ENCODE measurements around the gene MT1H. TPM values are rescaled to one million over a fixed set of nuclear protein-coding genes. Genes with fewer than 3 reads are reported as not detected.
A peak's percentile ranks its signal among the peaks of the same experiment; 100 is the strongest.
"Not testable (repeated sequence)": the region's sequence is repeated elsewhere in the genome, so short reads cannot be mapped to it uniquely, and the experiment has no call there.

MT1H gene
- not detected in 2 replicates for total RNA-seq

DNA sequence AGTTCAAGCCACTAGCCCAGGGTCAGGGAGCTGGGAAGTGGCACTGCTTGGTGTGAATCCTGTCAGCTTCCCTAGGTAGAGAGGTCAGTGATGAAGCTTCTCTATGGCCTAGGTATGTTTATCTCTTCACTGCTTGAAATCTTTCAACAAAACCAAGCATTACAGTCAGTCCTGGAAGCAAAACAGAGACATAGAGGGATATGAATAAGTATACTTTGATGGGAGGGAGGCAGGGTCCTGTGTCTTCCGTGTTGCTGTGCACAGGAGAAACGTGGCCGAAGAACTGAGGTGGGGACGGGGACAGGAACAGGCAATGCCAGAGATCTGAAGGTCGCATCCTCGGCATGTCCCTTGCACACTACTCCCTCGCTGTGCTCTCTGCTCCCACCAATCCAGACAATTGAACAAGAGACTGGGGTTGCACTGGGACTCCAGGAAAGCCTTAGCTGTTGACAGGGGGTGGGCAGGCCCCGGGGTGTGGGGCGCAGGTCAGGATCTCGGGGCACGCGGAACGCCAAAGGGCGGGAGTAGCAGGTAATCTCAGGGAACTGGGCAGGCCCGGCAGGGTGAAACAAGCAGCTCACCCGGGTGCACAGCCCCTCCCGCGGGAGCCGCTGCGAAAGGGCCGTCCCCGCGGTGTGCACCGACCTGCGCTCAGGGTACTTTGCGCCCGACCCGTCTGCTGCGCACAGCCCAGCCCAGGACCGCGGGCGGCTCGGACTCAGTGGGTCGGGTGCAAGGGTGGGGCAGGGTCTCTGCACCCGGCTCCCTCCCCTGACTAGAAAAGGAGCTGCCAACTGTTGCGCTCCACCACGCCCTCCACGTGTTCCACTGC, at the start of gene MT1H:
MT1H (plus strand) TSS at position 810 of the 835 bp plus-strand sequence. CDS start 71 bp downstream, outside the sequence.
- DNase-seq (ENCODE audit: low read depth in 2 of 2), result no peak

DNA sequence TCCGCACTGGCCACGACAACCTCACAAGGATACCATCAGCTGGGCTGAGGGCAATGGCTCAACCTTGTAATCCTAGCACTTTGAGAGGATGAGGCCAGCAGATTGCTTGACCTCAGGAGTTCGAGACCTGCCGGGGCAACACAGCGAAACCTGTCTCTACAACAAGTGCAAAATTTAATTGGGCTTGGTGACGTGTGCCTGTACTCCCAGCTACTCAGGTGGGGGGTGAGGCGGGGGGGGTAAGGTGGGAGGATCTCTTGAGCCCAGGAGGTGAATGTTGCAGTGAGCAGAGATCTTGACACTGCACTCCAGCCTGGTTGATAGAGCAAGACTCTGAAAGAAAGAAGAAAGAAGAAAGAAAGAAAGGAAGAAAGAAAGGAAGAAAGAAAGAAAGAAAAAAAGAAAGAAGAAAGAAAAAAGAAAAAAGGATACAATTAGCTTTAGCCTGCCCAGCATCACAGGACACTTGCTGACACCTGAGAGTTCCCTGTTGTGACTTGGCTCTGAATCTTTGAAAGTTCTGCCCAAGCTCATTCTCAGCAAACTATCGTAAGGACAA, 49.2 kb upstream of the MT1H start:
- no peak for DNase-seq (ENCODE audit: low read depth in 2 of 2)

DNA sequence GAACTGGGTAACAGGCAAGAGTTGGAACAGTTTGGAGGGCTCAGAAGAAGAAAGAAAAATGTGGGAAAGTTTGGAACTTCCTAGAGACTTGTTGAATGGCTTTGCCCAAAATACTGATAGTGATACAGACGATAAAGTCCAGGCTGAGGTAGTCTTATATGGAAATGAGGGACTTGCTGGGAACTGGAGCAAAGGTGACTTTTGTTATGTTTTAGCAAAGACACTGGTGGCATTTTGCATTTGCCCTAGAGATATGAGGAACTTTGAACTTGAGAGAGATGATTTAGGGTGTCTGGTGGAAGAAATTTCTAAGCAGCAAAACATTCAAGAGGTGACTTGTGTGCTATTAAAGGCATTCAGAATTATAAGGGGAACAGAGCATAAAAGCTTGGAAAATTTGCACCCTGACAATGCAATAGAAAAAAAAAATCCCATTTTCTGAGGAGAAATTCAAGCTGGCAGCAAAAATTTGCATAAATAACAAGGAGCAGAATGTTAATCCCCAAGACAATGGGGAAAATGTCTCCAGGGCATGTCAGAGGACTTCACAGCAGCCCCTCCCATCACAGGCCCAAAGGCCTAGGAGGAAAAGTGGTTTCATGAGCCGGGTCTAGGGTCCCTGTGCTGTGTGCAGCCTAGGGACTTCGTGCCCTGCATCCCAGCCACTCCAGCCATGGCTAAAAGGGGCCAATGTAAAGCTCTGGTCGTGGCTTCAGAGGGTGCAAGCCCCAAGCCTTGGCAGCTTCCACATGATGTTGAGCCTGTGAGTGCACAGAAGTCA, 47.8 kb upstream of the MT1H start:
- not testable (repeated sequence) for DNase-seq (ENCODE audit: low read depth in 2 of 2)

DNA sequence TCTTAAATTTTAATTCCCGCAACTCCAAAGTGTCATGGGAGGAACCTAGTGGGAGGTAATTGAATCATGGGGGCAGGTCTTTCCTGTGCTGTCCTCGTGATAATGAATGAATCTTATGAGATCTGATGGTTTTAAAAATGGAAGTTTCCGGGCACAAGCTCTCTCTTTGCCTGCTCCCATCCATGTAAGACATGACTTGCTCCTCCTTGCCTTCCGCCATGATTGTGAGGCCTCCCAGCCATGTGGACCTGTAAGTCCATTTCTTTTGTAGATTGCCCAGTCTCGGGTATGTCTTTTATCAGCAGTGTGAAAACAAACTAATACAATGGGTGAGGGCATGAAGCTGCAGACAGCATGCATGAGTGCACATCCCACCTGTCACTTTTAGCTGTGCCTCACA, 46.4 kb upstream of the MT1H start:
- DNase-seq (ENCODE audit: low read depth in 2 of 2), result not testable (repeated sequence)

DNA sequence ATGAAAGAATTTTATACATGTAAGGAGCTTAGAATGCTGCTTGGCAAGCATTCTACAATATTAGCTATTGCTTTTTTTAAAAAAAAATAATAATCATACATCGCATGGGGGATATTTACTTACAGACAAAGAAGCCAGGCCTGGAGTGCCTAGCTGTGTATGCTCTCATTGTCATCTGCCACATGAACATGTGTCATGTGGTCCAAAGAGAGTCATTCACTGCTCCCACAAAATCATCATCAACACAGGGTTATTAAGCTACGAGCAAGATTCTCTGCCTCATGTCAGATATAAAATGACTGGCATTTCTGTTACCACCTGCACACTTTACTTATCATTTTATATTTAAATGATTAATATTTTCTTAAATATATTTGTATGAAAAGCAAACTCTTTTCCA, 46.0 kb upstream of the MT1H start:
- no peak for DNase-seq (ENCODE audit: low read depth in 2 of 2)

DNA sequence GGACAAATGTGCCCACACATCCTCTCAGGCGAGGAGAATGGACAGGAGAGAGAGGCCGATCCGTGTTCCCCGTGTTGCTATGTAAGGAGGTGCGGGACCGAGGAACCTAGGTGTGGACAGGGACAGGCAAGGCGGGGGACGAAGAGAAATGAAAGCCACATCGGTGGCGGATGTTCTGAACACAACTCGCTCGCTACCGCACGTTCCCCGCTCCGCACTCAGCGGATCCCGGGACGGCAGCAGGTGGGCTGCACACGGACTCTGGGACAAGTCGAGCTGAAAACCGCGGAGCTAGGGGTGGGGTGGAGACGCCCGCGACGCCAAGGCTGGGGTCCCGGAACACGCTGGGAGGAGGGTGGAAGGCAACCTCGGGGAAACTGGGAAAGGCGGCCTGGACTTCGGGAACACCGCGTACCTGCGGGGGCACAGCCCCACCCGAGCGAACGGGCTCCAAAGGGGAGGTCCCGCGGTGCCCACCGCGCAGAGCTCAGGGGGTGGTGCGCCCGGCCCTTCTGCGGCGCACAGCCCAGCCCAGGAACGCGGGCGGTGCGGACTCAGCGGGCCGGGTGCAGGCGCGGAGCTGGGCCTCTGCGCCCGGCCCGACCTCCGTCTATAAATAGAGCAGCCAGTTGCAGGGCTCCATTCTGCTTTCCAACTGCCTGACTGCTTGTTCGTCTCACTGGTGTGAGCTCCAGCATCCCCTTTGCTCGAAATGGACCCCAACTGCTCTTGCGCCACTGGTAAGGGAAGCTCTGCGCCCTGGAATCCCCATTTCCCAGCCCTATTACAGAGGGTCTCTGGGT, 44.3 kb upstream of the MT1H start, which contains the start of gene MT1E:
MT1E (plus strand) TSS at position 642 of the 803 bp plus-strand sequence; CDS start at position 713, 71 bp downstream.
- peak; percentile 76 to 77 for DNase-seq (ENCODE audit: low read depth in 2 of 2)

DNA sequence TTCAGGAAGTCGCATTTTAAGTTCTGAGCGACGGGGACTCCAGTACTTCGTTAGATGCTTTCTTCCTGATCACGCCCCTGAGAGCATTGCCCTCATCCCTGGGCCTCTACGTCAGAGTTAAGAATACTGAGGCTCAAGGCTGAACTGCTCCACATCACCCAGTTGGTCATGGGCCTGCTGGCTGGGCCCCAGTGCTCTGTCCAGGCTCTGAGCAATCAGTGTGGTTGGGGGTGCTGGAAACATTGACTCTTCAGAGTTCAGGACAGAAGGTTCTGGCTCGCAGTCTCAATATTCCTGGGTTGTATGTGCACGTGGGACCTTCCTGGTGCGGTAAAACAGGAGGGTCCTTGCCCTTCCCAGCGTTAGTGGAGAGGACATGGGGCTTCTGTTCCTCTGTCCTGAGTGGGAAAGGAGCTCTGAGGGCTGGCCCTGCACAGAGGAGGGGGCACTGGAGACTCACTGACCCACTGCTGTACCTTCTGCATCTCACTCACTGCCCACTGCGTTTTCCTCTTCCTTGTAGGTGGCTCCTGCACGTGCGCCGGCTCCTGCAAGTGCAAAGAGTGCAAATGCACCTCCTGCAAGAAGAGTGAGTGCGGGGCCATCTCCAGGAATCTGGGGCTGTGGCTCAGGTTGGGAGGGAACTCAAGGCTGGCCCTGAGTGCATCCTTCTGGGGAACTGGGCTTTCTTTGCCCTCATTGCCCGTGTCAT, 43.5 kb upstream of the MT1H start:
- DNase-seq (ENCODE audit: low read depth in 2 of 2), result peak; percentile 63 to 75

DNA sequence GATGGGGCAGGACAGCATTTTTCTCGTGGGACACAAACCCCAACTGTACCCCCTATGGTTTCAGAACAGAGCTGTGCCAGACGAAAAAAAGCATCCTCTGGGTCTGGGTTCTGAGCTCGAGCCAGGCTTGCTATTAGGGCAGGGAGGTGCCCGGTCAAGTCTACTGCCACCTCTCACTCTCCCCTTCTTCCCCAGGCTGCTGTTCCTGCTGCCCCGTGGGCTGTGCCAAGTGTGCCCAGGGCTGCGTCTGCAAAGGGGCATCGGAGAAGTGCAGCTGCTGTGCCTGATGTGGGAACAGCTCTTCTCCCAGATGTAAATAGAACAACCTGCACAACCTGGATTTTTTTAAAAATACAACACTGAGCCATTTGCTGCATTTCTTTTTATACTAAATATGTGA, 42.9 kb upstream of the MT1H start:
- DNase-seq (ENCODE audit: low read depth in 2 of 2), result no peak

DNA sequence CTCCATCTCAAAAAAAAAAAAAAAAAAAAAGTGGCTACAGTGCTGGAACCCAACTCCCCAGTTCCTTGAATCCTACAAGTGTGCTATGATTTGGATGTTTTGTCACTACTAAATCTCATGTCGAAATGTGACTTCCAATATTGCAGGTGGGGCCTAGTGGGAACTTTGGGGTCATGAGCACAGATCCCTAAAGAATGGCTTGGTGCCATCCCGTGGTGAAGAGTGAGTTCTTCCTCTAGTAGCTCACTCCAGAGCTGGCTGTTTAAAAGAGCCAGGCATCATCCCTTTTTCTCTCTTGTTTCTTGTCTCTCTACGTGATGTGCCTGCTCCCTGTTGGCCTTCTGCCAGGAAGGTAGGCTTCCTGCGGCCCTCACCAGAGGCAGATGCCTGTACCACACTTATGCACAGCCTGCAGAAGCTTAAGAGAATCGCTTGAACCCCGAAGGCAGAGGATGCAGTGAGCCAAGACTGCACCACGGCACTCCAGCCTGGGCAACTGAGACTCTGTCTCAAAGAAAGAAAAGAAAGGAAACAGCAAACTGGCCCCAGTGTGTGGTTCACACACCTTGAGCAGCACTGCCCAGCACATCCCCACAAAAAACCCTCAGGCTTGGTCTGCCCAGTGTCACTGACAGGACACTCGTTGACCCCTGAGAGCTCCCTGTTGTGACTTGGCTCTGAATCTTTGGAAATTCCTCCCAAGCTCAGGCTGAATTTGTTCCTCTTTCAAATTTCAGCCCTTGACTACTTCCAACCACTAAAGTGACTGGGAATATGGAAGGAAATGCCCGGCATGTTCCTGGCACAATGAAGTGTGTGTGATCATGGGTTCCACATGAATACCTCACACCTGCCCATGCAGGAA, 40.9 kb upstream of the MT1H start:
- DNase-seq (ENCODE audit: low read depth in 2 of 2), result no peak

DNA sequence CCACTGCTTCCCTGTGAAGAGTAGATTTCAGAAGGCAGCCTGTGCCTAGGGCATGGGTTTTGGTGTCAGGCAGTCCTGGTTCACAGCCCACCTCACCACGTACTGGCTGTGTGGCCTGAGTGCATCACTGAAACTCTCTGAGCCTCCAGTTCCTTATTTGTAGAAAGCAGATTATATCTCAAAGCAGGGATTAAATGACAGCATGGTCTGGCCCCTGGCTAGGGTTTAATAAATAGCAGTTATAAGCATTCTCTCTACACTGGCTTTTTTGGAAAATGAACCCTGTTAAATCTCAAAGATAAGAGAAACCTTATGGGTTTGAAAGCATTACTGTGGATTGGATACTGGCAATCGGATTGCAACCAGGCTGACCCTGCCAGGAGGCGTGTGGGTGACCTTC, 40.1 kb upstream of the MT1H start:
- no peak for DNase-seq (ENCODE audit: low read depth in 2 of 2)

DNA sequence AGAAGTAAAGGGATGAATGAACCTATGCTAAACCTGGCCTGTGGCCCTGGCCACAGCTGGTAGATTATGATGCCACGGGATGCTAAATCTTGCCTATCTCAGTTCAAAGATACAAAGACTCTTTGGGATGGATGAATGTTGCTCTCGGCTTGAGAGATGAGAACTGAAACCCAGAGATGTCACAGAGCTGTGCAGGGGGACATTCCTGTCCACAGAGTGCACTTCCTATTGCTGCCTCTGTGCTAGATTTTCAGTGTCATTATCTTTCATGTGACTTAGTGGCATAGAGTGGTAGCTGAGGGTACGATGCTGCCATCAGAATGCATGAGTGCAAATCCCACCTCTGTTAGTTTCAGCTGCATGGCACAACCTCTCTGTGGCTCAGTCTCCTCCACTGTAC, 39.5 kb upstream of the MT1H start:
- no peak for DNase-seq (ENCODE audit: low read depth in 2 of 2)

DNA sequence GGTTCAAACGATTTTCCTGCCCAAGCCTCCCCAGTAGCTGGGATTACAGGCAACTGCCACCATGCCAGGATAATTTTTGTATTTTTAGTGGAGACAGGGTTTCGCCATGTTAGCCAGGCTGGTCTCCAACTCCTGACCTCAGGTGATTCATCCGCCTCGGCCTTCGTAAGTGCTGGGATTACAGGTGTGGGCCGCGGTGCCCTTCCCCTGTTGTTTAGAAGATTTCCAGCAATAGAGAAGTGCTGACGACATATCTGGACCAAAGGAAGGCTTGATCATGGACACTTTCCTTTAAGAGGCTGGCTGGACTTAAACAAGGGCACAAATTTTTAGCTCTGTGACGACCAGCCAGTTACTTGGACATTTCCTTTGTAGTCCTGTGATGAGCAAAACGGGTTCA, 38.4 kb upstream of the MT1H start:
- DNase-seq (ENCODE audit: low read depth in 2 of 2), result no peak

DNA sequence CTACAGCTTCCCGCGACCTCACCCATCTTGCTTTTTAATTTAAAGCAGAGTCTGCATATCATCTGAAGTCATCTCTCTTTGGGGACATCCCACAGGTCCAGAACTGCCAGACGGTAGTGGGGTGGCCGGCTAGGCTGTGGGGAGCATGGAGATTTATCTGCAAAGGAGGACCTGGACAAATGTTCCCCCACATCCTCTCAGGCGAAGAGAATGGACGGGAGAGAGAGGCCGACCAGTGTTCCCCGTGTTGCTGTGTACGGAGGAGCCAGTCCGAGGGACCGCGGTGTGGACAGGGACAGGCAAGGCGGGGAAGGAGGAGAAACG, 37.8 kb upstream of the MT1H start:
- peak in 1 of 2 donors; percentile 19 for DNase-seq (ENCODE audit: low read depth in 2 of 2)

DNA sequence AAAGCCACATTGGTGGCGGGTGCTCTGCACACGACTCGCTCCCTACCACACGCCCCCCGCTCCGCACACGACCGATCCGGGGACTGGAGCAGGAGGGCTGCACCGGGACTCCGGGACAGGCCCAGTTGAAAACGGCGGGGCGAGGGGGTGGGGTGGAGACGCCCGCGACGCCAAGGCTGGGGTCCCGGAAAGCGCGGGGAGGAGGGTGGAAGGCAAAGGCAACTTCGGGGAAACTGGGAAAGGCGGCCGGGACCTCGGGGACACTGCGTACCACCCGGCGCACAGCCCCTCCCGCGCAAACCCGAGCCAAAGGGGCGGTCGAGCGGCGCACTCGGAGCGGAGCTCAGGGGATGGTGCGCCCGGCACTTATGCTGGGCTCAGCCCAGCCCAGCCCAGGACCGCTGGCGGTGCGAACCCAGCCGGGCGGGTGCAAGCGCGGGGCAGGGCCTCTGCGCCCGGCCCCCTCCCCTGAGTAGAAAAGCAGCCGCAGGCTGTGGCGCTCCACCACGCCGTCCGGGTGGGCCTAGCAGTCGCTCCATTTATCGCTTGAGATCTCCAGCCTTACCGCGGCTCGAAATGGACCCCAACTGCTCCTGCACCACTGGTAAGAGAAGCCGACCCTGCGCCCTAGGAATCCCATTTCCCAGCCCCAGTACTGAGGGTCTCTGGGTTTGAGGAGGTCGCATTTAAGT, 37.3 kb upstream of the MT1H start, which contains the start of gene MT1M:
MT1M (plus strand) TSS at position 504 of the 692 bp plus-strand sequence; CDS start at position 577, 73 bp downstream.
- peak; percentile 35 to 39 for DNase-seq (ENCODE audit: low read depth in 2 of 2)

DNA sequence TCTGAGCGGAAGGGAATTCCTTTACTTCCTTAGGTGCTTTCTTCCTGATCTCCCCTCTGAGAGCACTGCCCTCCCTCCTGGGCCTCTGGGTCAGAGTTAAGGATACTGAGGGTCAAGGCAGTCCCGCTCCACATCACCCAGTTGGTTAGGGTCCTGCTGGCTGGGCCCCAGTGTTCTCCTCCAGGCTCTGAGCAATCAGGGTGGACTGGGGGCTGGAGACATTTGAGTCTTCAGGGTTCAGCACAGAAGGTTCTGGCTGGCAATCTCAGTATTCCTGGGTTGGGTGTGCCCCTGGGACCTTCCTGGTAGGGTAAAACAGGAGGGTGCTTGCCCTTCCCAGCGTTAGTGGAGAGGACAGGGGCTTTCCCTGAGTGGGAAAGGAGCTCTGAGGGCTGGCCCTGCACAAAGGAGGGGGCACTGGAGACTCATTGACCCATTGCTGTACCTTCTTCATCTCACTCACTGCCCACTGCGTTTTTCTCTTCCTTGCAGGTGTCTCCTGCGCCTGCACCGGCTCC, 36.7 kb upstream of the MT1H start:
- DNase-seq (ENCODE audit: low read depth in 2 of 2), result no peak

DNA sequence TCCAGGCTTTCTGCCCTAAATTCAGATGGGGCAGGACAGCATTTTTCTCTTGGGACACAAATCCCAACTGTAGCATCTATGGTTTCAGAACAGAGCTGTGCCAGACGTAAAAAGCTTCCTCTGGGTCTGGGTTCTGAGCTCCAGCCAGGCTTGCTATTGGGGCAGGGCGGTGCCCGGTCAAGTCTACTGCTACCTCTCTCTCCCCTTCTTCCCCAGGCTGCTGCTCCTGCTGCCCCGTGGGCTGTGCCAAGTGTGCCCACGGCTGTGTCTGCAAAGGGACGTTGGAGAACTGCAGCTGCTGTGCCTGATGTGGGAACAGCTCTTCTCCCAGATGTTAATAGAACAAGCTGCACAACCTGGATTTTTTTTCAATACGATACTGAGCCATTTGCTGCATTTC, 36.1 kb upstream of the MT1H start:
- no peak for DNase-seq (ENCODE audit: low read depth in 2 of 2)

DNA sequence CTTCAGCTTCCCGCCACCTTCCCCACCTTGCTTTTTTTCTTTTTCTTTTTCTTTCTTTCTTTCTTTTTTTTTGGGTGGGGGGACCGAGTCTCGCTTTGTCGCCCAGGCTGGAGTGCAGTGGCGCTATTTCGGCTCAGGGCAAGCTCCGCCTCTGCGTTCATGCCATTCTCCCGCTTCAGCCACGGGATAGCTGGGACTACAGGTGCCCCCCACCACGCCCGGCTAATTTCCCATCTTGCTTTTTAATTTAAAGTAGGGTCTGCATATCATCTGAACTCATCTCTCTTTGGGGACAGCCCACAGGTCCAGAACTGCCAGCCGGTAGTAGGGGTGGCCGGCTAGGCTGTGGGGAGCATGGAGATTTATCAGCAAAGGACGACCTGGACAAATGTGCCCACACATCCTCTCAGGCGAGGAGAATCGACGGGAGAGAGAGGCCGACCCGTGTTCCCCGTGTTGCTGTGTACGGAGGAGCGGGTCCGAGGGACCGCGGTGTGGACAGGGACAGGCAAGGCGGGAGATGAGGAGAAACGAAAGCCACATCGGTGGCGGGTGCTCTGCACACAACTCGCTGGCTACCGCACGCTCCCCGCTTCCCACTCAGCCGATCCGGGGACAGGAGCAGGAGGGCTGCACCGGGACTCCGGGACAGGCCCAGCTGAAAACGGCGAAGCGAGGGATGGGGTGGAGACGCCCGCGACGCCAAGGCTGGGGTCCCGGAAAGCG, 34.7 kb upstream of the MT1H start:
- DNase-seq (ENCODE audit: low read depth in 2 of 2), result peak in 1 of 2 donors; percentile 25

DNA sequence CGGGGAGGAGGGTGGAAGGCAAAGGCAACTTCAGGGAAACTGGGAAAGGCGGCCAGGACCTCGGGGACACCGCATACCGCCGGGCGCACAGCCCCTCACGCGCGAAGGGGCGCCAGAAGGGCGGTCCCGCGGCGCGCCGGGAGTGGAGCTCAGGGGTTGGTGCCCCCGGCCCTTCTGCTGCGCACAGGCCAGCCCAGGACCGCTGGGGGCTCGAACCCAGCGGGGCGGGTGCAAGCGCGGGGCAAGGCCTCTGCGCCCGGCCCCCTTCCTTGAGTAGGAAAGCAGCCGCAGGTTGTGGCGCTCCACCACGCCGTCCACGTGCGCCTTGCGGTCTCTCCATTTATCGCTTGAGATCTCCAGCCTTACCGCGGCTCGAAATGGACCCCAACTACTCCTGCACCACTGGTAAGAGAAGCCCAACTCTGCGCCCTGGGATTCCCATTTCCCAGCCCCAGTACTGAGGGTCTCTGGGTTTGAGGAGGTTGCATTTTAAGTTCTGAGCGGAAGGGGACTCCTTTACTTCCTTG, 34.1 kb upstream of the MT1H start:
- DNase-seq (ENCODE audit: low read depth in 2 of 2), result no peak

Measured in lung microvascular endothelial cell (primary cell).